A549 (cell line): ENCODE measurements around the gene CAMKMT.

Experiments
- CBX8 ChIP-seq: fragments of 200-600 bp; sonication (generic); IDR thresholded peaks from 2 replicates; pipeline ENCODE4 v1.6.1; 2016
- CEBPB ChIP-seq, 2 experiments: fragments of >200 bp in 1 of 2; sonication (Bioruptor Twin) in 1 of 2; formaldehyde crosslinking in 1 of 2; IDR thresholded peaks; 2 replicates each; pipeline ENCODE4 v1.6.1; 2012 to 2016
- MAX ChIP-seq: IDR thresholded peaks from 2 replicates; pipeline ENCODE4 v1.6.1; 2012
- RCOR1 ChIP-seq: fragments of 150-350 bp; IDR thresholded peaks from 2 replicates; pipeline ENCODE4 v1.6.1; 2014; ENCODE audit warnings: antibody characterized with exemption, low read length, low read depth
- ZSCAN20 ChIP-seq: fragments of 250-450 bp; sonication (Bioruptor Pico); IDR thresholded peaks from 2 replicates; pipeline ENCODE4 v1.8.0; 2022; ENCODE audit warnings: mild to moderate bottlenecking, moderate library complexity
- TF ChIP-seq, protein P1 (sequence below): fragments of >200 bp; sonication (Bioruptor Twin); formaldehyde crosslinking; IDR thresholded peaks from 3 replicates; pipeline ENCODE4 v1.5.1; 2016

GRCh38 chr2:44480068-44480467 is 118.3 kb downstream of the CAMKMT start:
- TF ChIP-seq, protein P1, sequence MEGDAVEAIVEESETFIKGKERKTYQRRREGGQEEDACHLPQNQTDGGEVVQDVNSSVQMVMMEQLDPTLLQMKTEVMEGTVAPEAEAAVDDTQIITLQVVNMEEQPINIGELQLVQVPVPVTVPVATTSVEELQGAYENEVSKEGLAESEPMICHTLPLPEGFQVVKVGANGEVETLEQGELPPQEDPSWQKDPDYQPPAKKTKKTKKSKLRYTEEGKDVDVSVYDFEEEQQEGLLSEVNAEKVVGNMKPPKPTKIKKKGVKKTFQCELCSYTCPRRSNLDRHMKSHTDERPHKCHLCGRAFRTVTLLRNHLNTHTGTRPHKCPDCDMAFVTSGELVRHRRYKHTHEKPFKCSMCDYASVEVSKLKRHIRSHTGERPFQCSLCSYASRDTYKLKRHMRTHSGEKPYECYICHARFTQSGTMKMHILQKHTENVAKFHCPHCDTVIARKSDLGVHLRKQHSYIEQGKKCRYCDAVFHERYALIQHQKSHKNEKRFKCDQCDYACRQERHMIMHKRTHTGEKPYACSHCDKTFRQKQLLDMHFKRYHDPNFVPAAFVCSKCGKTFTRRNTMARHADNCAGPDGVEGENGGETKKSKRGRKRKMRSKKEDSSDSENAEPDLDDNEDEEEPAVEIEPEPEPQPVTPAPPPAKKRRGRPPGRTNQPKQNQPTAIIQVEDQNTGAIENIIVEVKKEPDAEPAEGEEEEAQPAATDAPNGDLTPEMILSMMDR: no peak
- no peak for TF ChIP-seq MAX
- TF ChIP-seq RCOR1: no peak
- TF ChIP-seq ZSCAN20: no peak
- TF ChIP-seq CBX8: no peak
- no peak for TF ChIP-seq CEBPB (IDR thresholded peaks at IDR 0.05)
